GM15510 (cell line): ENCODE results near the gene CAP2.

Source experiments
- POLR2A ChIP-seq: IDR thresholded peaks from 3 replicates; pipeline ENCODE4 v1.6.1; 2011; ENCODE audit warnings: borderline replicate concordance; ENCODE audit not compliant: insufficient read length; ENCODE audit errors: extremely low read depth

CAP2 gene

DNA sequence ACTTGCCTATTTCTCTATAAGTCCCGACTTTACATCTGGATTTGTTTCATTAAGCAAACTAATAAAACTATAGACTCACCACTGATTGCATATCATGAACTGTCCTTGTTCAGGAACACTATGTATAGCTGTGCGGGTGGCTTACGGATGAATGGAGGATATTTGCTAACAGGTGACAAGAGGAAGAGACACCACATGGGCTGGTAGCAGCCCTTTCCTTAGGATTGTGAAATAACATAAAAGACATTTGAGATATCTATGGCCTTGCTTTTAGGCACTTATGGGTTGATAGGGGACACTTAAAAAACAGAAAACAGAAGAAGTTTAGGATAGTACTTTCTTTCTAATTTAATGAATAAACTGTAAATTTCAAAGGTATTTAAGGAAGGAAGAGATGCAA, 5.0 kb upstream of the CAP2 start:
- no peak for TF ChIP-seq POLR2A

GRCh38 chr6:17389274-17389847, 4.0 kb upstream of the CAP2 start:
- no peak for TF ChIP-seq POLR2A

- no peak for TF ChIP-seq POLR2A
These were observed 3.1 kb upstream of the CAP2 start for GRCh38 chr6:17390276-17390675.

- TF ChIP-seq POLR2A, result no peak
These were observed 1.4 kb upstream of the CAP2 start for GRCh38 chr6:17391976-17392375.

DNA sequence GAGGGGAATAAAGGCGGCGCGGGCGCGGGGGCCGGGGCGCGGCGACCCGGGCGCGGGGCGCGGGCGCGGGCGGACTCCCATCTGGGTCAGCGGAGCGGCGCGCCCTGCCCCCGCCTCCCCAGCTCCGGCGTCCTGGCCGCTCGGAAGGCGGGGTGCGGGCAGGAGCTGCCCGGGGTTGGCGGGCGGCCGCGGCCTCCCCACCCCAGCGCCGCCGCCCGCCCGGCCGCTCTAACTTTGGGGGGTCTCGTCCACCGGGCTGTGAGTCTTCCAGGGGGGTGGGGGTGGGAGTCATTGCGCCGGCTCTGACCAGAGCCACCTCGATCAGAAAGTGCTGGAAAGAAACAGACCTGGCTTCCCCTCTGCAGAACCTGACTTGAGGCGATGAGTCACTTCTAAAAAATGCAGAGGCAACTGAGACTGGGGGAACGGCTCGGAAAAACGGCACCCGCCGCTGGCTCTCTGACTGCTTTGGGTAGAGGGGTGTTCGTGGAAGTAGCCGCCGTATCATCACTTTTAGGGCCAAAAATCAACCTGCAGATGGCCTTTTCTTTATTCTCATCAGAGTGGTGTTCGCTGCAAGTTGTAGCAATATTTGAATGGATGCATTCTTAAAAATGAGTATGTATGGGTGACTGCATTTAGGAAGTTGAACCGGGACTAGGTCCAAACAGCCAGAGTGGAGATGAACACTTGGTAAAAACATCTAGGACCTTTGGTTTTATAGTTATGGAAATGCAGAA, 667 bp downstream of the CAP2 start:
- no peak for TF ChIP-seq POLR2A

GRCh38 chr6:17395112-17395511, 1.7 kb downstream of the CAP2 start:
- no peak for TF ChIP-seq POLR2A

- TF ChIP-seq POLR2A, result no peak
These were observed 2.9 kb downstream of the CAP2 start for GRCh38 chr6:17396256-17396655.

- no peak for TF ChIP-seq POLR2A
These were observed 4.4 kb downstream of the CAP2 start for GRCh38 chr6:17397764-17398194.

- TF ChIP-seq POLR2A, result no peak
These were observed 12.5 kb downstream of the CAP2 start for GRCh38 chr6:17405944-17406245.

- TF ChIP-seq POLR2A, result no peak
These were observed 14.7 kb downstream of the CAP2 start for GRCh38 chr6:17408081-17408480.

GRCh38 chr6:17410281-17410680, 16.9 kb downstream of the CAP2 start:
- TF ChIP-seq POLR2A, result no peak

- TF ChIP-seq POLR2A, result no peak
These were observed 19.9 kb downstream of the CAP2 start for GRCh38 chr6:17413313-17413750.

DNA sequence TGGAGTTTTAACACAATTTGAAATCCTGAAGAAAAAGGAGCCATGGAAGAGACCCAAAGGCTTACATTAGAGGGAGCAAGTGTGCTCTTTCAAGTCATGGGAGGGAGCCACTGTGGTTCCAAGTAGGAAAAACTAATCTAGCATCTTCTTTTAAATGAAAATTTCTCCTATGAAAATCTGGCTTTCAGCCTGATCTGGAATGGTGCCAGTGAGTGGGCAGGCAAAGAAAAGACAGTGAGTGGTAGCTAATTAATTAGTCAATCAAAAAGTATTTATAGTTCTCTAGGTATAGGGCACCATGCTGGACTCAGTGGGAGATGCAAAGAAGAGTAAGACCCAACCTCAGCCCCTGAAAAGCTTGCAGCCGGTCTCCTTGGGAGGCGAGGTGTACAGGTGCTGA, 21.9 kb downstream of the CAP2 start:
- TF ChIP-seq POLR2A, result no peak

DNA sequence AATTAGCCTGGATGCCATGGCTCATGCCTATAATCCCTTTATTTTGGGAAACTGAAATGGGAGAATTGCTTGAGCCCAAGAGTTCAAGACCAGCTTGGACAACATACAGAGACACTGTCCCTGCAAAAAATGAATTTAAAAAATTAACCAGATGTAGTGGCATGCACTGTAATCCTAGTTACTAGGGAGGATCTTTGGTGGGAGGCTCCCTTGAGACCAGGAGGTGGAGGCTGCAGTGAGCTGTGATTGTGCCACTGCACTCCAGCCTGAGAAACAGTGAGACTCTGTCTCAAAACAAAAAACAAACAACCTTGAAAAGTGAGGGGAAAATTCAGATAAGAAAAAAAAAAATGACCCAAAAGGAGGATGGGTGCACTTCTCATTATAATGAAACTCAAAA, 23.4 kb downstream of the CAP2 start:
- no peak for TF ChIP-seq POLR2A

GRCh38 chr6:17417817-17418216, 24.4 kb downstream of the CAP2 start:
- no peak for TF ChIP-seq POLR2A

DNA sequence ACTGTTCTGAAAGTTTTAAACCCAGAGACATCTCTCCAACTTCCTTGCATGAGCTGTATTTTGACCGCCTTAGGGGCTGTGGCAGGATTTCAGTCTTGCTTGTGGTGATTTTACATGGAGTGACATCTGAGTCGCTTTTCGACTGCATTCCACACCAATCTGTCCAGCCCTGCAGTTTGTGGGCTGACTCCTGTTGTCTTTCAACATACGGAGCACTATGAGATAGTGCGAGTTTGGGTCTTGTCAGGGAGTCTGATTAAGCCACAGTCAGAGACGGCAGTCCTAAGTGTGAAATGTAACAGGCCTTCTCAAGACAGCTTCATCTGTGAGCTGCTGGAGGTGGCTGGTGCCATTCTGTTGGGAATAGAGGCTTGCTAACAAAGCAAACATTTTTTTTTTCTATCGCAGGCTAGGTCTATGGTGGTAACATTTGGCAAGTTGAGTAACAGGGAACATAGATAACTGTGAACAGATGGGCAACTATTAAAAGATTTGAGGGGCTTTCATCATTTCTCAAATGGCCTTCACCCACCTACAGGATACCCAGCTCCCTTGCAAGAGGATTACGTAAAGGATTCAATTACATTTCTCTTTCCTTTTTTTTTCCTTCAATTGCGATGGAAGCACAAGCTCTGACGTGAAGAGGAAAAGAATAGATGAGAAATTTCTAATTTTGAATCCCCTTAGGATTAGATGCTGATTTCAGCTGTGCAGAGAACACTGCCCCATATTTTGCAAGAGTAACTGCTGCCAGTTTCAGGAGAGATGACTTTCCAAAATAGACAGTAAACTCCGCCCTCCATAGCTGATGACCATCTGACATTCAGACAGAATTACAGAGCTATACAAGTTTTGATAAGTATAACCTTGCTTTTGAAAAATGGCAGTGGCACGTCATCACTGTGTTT, 25.1 kb downstream of the CAP2 start:
- no peak for TF ChIP-seq POLR2A

DNA sequence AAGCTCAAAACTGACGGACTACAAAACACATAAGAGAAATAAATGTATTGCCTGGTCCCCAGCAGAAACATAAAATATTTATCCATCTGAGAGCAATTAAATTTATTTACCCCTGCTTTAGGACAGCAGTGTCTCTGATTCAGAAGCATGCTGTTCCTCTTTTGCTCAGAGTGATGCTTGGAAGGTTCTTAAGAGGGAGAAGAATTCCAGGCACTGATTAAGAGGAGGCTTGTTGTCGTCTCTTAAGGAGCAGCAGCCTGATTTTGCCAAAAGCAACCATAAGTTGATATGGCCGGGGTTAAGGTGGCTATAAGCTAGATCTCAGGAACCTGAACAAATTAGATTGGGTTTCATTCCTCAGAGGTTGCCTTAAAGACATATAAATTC, 25.8 kb downstream of the CAP2 start:
- no peak for TF ChIP-seq POLR2A

DNA sequence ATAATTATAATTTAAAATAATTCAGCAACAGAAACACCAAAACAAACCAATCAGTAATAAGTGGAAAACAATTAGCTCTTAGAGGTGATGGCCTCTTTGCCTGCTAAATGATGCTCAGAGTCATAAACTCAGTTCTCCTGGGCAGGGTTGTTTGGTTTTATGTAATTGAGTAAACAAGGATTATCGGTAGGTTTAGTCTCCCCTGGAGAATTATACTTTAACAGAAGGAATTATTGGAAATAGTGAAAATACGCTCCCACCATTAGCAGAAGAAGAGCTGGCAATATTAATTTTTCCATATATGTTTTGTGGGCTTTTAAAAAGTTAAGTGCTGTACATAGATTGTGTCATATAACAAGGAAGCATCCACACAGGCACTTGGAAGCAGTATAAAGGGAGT, 27.0 kb downstream of the CAP2 start:
- TF ChIP-seq POLR2A, result no peak
